Small intestine (tissue), 7 donors: ENCODE results near the gene IPCEF1. TPM values are rescaled to one million over a fixed set of nuclear protein-coding genes. Genes with fewer than 3 reads are reported as not detected.

ENCODE experiments used
- DNase-seq, 2 donors: peaks; one replicate each; pipeline versions ENCODE4 v3.0.0 to v3.0.0-alpha.2; 2013
- FAIRE-seq: peaks from 2 replicates; lab custom pipeline; 2012; peaks lifted over from hg19 to GRCh38; lab: Jason Lieb, UNC
- H3K27ac ChIP-seq, 3 donors: one replicate each; pipeline ENCODE4 v1.5.1; 2013; ENCODE audit warnings: low read length in 2 of 3, mild to moderate bottlenecking in 2 of 3, control low read depth in 1 of 3, inconsistent platforms in 1 of 3, low read depth in 1 of 3, moderate library complexity in 1 of 3
- H3K27me3 ChIP-seq, 3 donors: one replicate each; pipeline ENCODE4 v1.6.1; 2013; ENCODE audit warnings: low read length in 3 of 3, inconsistent platforms in 1 of 3; ENCODE audit not compliant: control insufficient read depth in 3 of 3, insufficient read depth in 3 of 3
- H3K36me3 ChIP-seq, 3 donors: one replicate each; pipeline ENCODE4 v1.6.1; 2013; ENCODE audit warnings: low read length in 3 of 3, inconsistent platforms in 1 of 3, low read depth in 1 of 3, mild to moderate bottlenecking in 1 of 3, moderate library complexity in 1 of 3; ENCODE audit not compliant: control insufficient read depth in 3 of 3, insufficient read depth in 2 of 3
- H3K4me1 ChIP-seq, 3 donors: one replicate each; pipeline ENCODE4 v1.6.1; 2013; ENCODE audit warnings: low read length in 2 of 3, inconsistent platforms in 1 of 3, low read depth in 1 of 3, mild to moderate bottlenecking in 1 of 3, moderate library complexity in 1 of 3; ENCODE audit not compliant: control insufficient read depth in 3 of 3, insufficient read depth in 2 of 3
- H3K4me3 ChIP-seq, 3 donors: one replicate each; pipeline ENCODE4 v1.5.1; 2013; ENCODE audit warnings: low read length in 3 of 3, control low read depth in 1 of 3, inconsistent platforms in 1 of 3, low read depth in 1 of 3, mild to moderate bottlenecking in 1 of 3, moderate library complexity in 1 of 3
- H3K9me3 ChIP-seq, 2 donors: one replicate each; pipeline ENCODE4 v1.6.1; 2013; ENCODE audit warnings: low read depth in 1 of 2, low read length in 1 of 2; ENCODE audit not compliant: control insufficient read depth in 2 of 2, insufficient read depth in 1 of 2
- WGBS, 3 donors: extraction: QIAGEN DNeasy Blood & Tissue Kit; methylation state at CpG; one replicate each; pipeline ENCODE4 v1.1.7; 2013; 5-methylcytosine and 5-hydroxymethylcytosine counted together
- polyA plus RNA-seq, 4 donors: library from polyadenylated mRNA; stranded (reverse) in 3 of 4; unstranded in 1 of 4; fragments of 200-250 nt in 3 of 4; fragments of 120-200 nt in 1 of 4; gene quantifications; one replicate each; pipeline versions ENCODE4 v1.2.1 to v1.2.3, GENCODE V29; 2013
- donor health status: healthy with polysubstance abuse.
- donor health status: control.
- donor health status: control.
- donor health status: Bipolar disorder and iron deficiency.
- donor health status: healthy.

The IPCEF1 gene
- polyA plus RNA-seq, 4 donors, result 0.45 to 2.1 (median 0.79) TPM

DNA sequence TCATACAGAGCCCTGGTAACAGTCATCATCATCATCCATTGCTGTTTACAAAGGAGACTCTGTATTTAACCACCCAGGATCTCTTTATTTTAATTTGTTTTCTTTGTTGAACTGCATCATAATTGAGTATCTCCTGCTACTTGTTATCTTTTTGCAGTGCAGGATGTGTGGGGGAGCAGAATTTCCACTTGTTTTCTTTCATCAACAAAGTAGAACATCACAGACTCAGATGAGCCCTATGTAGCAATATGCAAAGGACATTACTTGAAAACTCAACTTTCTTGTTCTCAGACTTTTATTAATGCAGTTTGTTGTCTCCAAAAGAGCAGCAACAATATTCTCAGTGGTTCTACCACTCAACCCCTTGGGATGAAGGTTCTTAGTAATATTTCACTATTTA, 38.7 kb upstream of the IPCEF1 start:
- FAIRE-seq, result no peak
- Histone ChIP-seq H3K36me3 (peaks cover 0 to 5% (median 1%) of the 10 kb centered on the region in 3 donors), H3K4me1 (no peaks in the 10 kb centered on the region)

GRCh38 chr6:154394571-154394970, 38.0 kb upstream of the IPCEF1 start:
- Histone ChIP-seq H3K9me3 (no peaks in the 10 kb centered on the region), H3K27ac (no peak overlapping the region), H3K27me3 (no peaks in the 10 kb centered on the region), H3K4me3 (no peak overlapping the region), H3K4me1 (no peaks in the 10 kb centered on the region), H3K36me3 (peaks cover 0 to 2% (median 1%) of the 10 kb centered on the region in 3 donors)
- DNase-seq, result no peak
- WGBS, 3 donors, result 59 to 71% (median 60%) methylated on average over 3 of the region's 3 CpGs
- FAIRE-seq, result no peak

More for the DNA sequence above, 38.7 kb upstream of the IPCEF1 start:
- H3K9me3 ChIP-seq, result no peaks in the 10 kb centered on the region
- H3K27ac ChIP-seq, result no peak overlapping the region
- H3K27me3 ChIP-seq, result no peaks in the 10 kb centered on the region
- DNase-seq, result no peak
- no peak overlapping the region for H3K4me3 ChIP-seq

GRCh38 chr6:154390034-154390433, 33.4 kb upstream of the IPCEF1 start:
- no peak for FAIRE-seq
- H3K27me3 ChIP-seq, result no peaks in the 10 kb centered on the region
- no peak overlapping the region for H3K27ac ChIP-seq

GRCh38 chr6:154388803-154389202, 32.2 kb upstream of the IPCEF1 start:
- Histone ChIP-seq H3K4me1 (peaks cover 0 to 5% (median 0%) of the 10 kb centered on the region in 3 donors), H3K27ac (no peak overlapping the region)

More at GRCh38 chr6:154390034-154390433, 33.4 kb upstream of the IPCEF1 start:
- H3K36me3 ChIP-seq, result peaks cover 0 to 1% (median 0%) of the 10 kb centered on the region in 3 donors
- DNase-seq, result peak in 1 of 2 donors; percentile 61
- WGBS, 3 donors, result 74 to 79% (median 77%) methylated on average over 1 of the region's 1 CpG
- no peak overlapping the region for H3K4me3 ChIP-seq
- H3K9me3 ChIP-seq, result no peaks in the 10 kb centered on the region
- H3K4me1 ChIP-seq, result peaks cover 0 to 5% (median 0%) of the 10 kb centered on the region in 3 donors

DNA sequence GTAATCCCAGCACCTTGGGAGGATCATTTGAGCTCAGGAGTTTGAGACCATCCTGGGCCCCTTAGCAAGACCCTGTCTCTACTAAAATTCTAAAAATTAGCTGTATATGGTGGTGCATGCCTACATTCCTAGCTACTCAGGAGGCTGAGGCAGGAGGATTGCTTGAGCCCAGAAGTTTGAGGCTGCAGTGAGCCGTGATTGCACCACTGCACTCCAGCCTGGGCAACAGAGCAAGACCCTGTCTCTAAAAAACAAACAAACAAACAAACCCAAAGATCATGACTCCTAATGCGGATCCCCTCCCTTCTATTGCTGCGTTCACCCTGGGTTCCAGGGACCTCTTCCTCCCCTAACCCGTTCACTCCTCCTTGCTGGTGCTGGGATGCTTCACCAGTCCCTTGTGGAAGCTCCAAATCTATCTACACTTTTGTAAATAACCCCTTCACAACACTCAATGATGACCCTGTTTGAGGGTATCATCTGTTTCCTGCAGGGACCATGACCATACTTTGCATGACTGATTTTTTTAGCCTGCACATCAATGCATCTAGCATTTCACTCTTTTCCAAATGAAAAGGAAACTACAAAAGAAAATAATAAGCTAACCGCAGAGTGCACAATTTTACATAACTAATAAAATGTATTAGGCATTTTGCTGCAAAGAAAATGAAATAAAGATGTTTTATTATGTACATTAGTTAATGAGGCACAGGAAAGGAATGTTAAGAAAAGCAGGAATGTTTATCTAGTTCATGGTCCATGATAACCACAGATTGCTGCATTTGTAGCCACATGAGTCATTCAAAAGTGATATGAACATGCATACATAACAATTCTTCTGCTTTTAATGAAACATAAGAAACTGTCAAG, 30.5 kb upstream of the IPCEF1 start:
- FAIRE-seq, result peak; percentile 65
- Histone ChIP-seq H3K27me3 (no peaks in the 10 kb centered on the region), H3K36me3 (no peaks in the 10 kb centered on the region), H3K9me3 (peaks cover 0 to 5% of the 10 kb centered on the region in 2 donors), H3K27ac (no peak overlapping the region), H3K4me1 (peaks cover 0 to 5% (median 0%) of the 10 kb centered on the region in 3 donors), H3K4me3 (no peak overlapping the region)
- WGBS, 3 donors, result 81 to 91% (median 87%) methylated on average over 5 of the region's 5 CpGs
- peak; percentile 49 to 62 for DNase-seq

More at GRCh38 chr6:154388803-154389202, 32.2 kb upstream of the IPCEF1 start:
- DNase-seq (no peak), FAIRE-seq (no peak)
- no peaks in the 10 kb centered on the region for H3K27me3 ChIP-seq
- H3K4me3 ChIP-seq, result no peak overlapping the region
- 91 to 99% (median 97%) methylated on average over 3 of the region's 3 CpGs for WGBS, 3 donors
- H3K36me3 ChIP-seq, result peaks cover 0 to 1% (median 0%) of the 10 kb centered on the region in 3 donors
- no peaks in the 10 kb centered on the region for H3K9me3 ChIP-seq

DNA sequence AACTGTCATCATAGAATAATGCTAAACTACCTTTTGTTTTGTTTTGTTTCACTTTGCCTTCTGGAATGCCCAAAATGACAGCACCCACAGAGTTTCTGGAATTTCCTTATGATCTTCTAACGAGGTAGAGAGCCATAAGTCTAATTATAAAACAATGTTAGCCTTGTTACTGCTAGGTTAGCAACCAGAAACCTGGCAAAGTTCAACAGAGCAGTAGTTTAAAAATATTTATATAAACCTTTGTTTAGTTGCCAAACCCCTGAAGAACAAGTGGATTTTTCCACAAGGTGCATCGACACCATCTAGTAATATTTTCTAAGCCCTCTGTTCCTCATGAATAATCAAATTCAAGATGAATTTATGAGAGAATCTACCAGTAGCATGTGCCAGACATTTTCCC, 27.6 kb upstream of the IPCEF1 start:
- H3K9me3 ChIP-seq, result peaks cover 0 to 5% of the 10 kb centered on the region in 2 donors
- no peaks in the 10 kb centered on the region for H3K36me3 ChIP-seq
- 42 to 61% (median 51%) methylated on average over 2 of the region's 2 CpGs for WGBS, 3 donors
- no peaks in the 10 kb centered on the region for H3K27me3 ChIP-seq
- no peak for DNase-seq
- no peak overlapping the region for H3K27ac ChIP-seq
- peaks cover 0 to 9% (median 0%) of the 10 kb centered on the region in 3 donors for H3K4me1 ChIP-seq
- H3K4me3 ChIP-seq, result no peak overlapping the region
- no peak for FAIRE-seq

DNA sequence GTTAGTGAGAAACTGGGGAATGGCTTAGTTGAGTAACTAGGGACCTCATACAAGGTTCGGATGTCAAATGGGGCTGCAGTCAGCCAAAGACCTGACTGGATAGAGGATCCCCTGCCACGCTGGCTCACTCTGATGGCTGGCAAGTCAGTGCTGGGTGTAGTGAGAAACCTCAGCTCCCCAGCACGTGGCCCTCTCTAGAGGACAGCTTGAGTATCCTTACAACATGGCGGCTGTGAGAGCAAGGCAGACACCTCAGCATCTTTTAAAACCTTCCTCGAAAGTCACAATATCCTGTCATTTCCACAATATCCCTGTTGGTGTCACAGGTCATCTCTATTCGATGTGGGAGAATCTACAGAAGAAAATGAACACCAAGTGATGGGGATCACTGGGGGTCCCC, 26.7 kb upstream of the IPCEF1 start:
- Histone ChIP-seq H3K4me1 (peaks cover 0 to 9% (median 0%) of the 10 kb centered on the region in 3 donors), H3K9me3 (peaks cover 0 to 5% of the 10 kb centered on the region in 2 donors), H3K27ac (no peak overlapping the region), H3K36me3 (no peaks in the 10 kb centered on the region), H3K4me3 (no peak overlapping the region), H3K27me3 (no peaks in the 10 kb centered on the region)
- DNase-seq (no peak), FAIRE-seq (no peak)
- WGBS, 3 donors, result 88 to 94% (median 92%) methylated on average over 6 of the region's 6 CpGs

DNA sequence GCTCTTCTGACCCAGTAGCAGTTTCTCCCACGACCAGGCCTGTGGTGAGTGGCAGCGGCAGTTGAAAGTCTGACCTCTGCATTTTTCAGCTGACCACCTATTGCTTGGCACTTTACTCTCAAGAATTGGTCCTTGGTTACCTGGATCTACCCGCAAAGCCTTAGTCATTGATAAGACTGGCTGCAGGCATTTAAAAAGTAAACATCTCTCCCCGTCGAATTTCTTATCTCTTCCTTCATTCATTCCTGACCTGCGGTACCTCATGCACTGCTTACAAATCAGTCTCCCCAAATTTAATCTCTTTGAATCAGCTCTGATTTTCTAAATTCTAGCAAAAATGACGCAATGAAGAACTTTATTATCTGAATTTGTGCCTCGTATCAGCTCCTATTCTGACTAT, 26.1 kb upstream of the IPCEF1 start:
- Histone ChIP-seq H3K4me3 (no peak overlapping the region), H3K36me3 (no peaks in the 10 kb centered on the region), H3K9me3 (peaks cover 0 to 5% of the 10 kb centered on the region in 2 donors), H3K27ac (no peak overlapping the region), H3K4me1 (peaks cover 0 to 9% (median 0%) of the 10 kb centered on the region in 3 donors), H3K27me3 (no peaks in the 10 kb centered on the region)
- no peak for DNase-seq
- FAIRE-seq, result no peak
- WGBS, 3 donors, result 56 to 72% (median 65%) methylated on average over 8 of the region's 8 CpGs
